HFFc6 (cell line): Measurements from ENCODE around the gene CXXC5. TPM values are rescaled to one million over a fixed set of nuclear protein-coding genes. Genes with fewer than 3 reads are reported as not detected.

ENCODE experiments used
- DNase-seq: peaks from one replicate; pipeline ENCODE4 v3.0.0-alpha.2; 2018
- H3K27ac Mint-ChIP-seq: 2 replicates; pipeline ENCODE4 v1.8.0; 2020; ENCODE audit warnings: mild to moderate bottlenecking, mixed read lengths
- H3K27me3 Mint-ChIP-seq: 2 replicates; pipeline ENCODE4 v1.8.0; 2021; ENCODE audit warnings: mild to moderate bottlenecking, moderate library complexity, mixed read lengths; ENCODE audit not compliant: insufficient read depth
- H3K36me3 Mint-ChIP-seq: 2 replicates; pipeline ENCODE4 v1.8.0; 2021; ENCODE audit warnings: low read depth, mixed read lengths
- H3K4me1 Mint-ChIP-seq: 2 replicates; pipeline ENCODE4 v1.8.0; 2020; ENCODE audit warnings: low read depth, mixed read lengths
- H3K4me3 Mint-ChIP-seq: 2 replicates; pipeline ENCODE4 v1.8.0; 2020; ENCODE audit warnings: mild to moderate bottlenecking, moderate library complexity, mixed read lengths
- H3K9me3 Mint-ChIP-seq: 2 replicates; pipeline ENCODE4 v1.8.0; 2020; ENCODE audit warnings: mild to moderate bottlenecking, mixed read lengths
- CTCF ChIP-seq: fragments of 200-600 bp; sonication (generic); IDR thresholded peaks from 2 replicates; pipeline ENCODE4 v1.5.0; 2021; ENCODE audit warnings: antibody characterized with exemption, mild to moderate bottlenecking
- total RNA-seq, 6 experiments: library from RNA; stranded (reverse); fragmentation: NEBNext Ultra II Directional; extraction: Animal tissue kit (Norgen Biotek cat#: 25700); gene quantifications; 2 replicates in 1 of 6; 3 replicates in 5 of 6; pipeline ENCODE4 v1.2.3, GENCODE V29; 2021

CXXC5 gene
- total RNA-seq, 6 experiments from 2014 or later: 46.4 to 58.5 (median 49.2) TPM

- H3K4me1 Mint-ChIP-seq: peaks cover 52% of the 10 kb centered on the region
- H3K36me3 Mint-ChIP-seq: no peaks in the 10 kb centered on the region
- DNase-seq: no peak
- no peaks in the 10 kb centered on the region; the same call in 1 of the 2 replicates for H3K27me3 Mint-ChIP-seq
- H3K4me3 Mint-ChIP-seq: peak overlapping the region; percentile 85
- no peak for TF ChIP-seq CTCF
- H3K27ac Mint-ChIP-seq: peak overlapping the region; percentile 97
- no peaks in the 10 kb centered on the region for H3K9me3 Mint-ChIP-seq
These were observed 3.1 kb downstream of the CXXC5 start for GRCh38 chr5:139651043-139651834.

GRCh38 chr5:139651853-139652787 is 4.0 kb downstream of the CXXC5 start:
- DNase-seq: peak; percentile 92
- Mint-ChIP-seq H3K4me1 (peaks cover 59% of the 10 kb centered on the region), H3K27me3 (no peaks in the 10 kb centered on the region; the same call in 1 of the 2 replicates), H3K4me3 (peak overlapping the region; percentile 85), H3K9me3 (no peaks in the 10 kb centered on the region), H3K36me3 (no peaks in the 10 kb centered on the region), H3K27ac (peak overlapping the region; percentile 97)
- TF ChIP-seq CTCF: no peak

GRCh38 chr5:139652788-139653241 is 4.7 kb downstream of the CXXC5 start:
- H3K9me3 Mint-ChIP-seq: no peaks in the 10 kb centered on the region
- H3K36me3 Mint-ChIP-seq: no peaks in the 10 kb centered on the region
- peaks cover 66% of the 10 kb centered on the region for H3K4me1 Mint-ChIP-seq
- no peaks in the 10 kb centered on the region; the same call in 1 of the 2 replicates for H3K27me3 Mint-ChIP-seq
- peak overlapping the region; percentile 85 for H3K4me3 Mint-ChIP-seq
- no peak for TF ChIP-seq CTCF
- H3K27ac Mint-ChIP-seq: peak overlapping the region; percentile 97
- no peak for DNase-seq

DNA sequence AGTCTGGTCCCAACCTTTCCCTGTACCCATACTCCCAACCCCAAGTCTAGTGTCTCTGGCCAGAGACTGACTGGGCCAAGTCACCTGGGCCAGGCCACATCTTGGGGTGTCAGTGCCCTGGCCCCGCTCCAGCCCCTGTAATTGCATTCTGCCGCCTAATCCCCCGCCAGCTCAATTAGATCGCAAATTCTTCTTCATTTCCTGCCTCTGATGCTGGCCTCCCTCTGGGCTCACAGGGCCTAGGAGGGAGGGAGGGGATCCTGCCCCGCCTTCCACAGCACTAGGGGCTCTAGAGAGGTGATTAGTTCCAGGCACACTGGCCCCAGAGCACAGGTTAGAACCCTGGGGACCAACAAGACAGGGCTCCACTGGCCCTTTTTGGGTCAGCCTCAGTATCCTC is 5.5 kb downstream of the CXXC5 start:
- Mint-ChIP-seq H3K36me3 (no peaks in the 10 kb centered on the region), H3K27me3 (no peaks in the 10 kb centered on the region; the same call in 1 of the 2 replicates), H3K4me1 (peaks cover 74% of the 10 kb centered on the region), H3K27ac (peak overlapping the region; percentile 97), H3K4me3 (peak overlapping the region; percentile 85), H3K9me3 (no peaks in the 10 kb centered on the region)
- no peak for TF ChIP-seq CTCF
- no peak for DNase-seq

GRCh38 chr5:139654464-139654863 is 6.3 kb downstream of the CXXC5 start:
- peaks cover 81% of the 10 kb centered on the region for H3K4me1 Mint-ChIP-seq
- peak overlapping the region; percentile 97 for H3K27ac Mint-ChIP-seq
- no peaks in the 10 kb centered on the region; the same call in 1 of the 2 replicates for H3K27me3 Mint-ChIP-seq
- peak overlapping the region; percentile 53; the same call in 1 of the 2 replicates for H3K4me3 Mint-ChIP-seq
- H3K9me3 Mint-ChIP-seq: no peaks in the 10 kb centered on the region
- no peak for TF ChIP-seq CTCF
- DNase-seq: no peak
- no peaks in the 10 kb centered on the region for H3K36me3 Mint-ChIP-seq
